SK-N-SH treated with all-trans-retinoic acid at 6 μM for 48 hours (cell line): ENCODE measurements around the gene LGI1.

ENCODE experiments used
- BACH2 ChIP-seq: fragments of 250-450 bp; sonication (Bioruptor Pico); IDR thresholded peaks from 2 replicates; pipeline ENCODE4 v1.9.0; 2021; ENCODE audit warnings: mild to moderate bottlenecking, borderline replicate concordance
- CSDC2 ChIP-seq: fragments of 250-450 bp; sonication (Bioruptor Pico); IDR thresholded peaks from 2 replicates; pipeline ENCODE4 v1.5.0; 2020; ENCODE audit warnings: mild to moderate bottlenecking, moderate library complexity
- ESRRG ChIP-seq: fragments of 250-450 bp; sonication (Bioruptor Pico); IDR thresholded peaks from 2 replicates; pipeline ENCODE4 v1.6.1; 2021; ENCODE audit warnings: mild to moderate bottlenecking
- OSR1 ChIP-seq: fragments of 250-450 bp; sonication (Bioruptor Pico); IDR thresholded peaks from 2 replicates; pipeline ENCODE4 v1.8.0; 2022; ENCODE audit warnings: moderate library complexity, mild to moderate bottlenecking, inconsistent platforms
- PPARA ChIP-seq: fragments of 250-450 bp; sonication (Bioruptor Pico); IDR thresholded peaks from 2 replicates; pipeline ENCODE4 v1.5.0; 2020; ENCODE audit warnings: mild to moderate bottlenecking, borderline replicate concordance
- RARB ChIP-seq: fragments of 250-450 bp; sonication (Bioruptor Pico); IDR thresholded peaks from 2 replicates; pipeline ENCODE4 v1.8.0; 2021; ENCODE audit warnings: mild to moderate bottlenecking, moderate library complexity
- ZC3H10 ChIP-seq: fragments of 250-450 bp; sonication (Bioruptor Pico); IDR thresholded peaks from 2 replicates; pipeline ENCODE4 v1.5.1; 2021; ENCODE audit warnings: mild to moderate bottlenecking, moderate library complexity
- ZNF8 ChIP-seq: fragments of 450-650 bp; formaldehyde crosslinking; IDR thresholded peaks from 2 replicates; pipeline ENCODE4 v1.5.0; 2020; ENCODE audit warnings: mild to moderate bottlenecking, moderate library complexity
- TF ChIP-seq, protein P1 (sequence below): fragments of 250-450 bp; sonication (Bioruptor Pico); IDR thresholded peaks from 2 replicates; pipeline ENCODE4 v1.8.0; 2020; ENCODE audit warnings: mild to moderate bottlenecking, moderate library complexity, borderline replicate concordance
- TF ChIP-seq, protein P2 (sequence below): fragments of 250-450 bp; sonication (Bioruptor Pico); IDR thresholded peaks from 2 replicates; pipeline ENCODE4 v1.5.1; 2020; ENCODE audit warnings: low read depth, mild to moderate bottlenecking, moderate library complexity
- TF ChIP-seq, protein P3 (sequence below): fragments of 250-450 bp; sonication (Bioruptor Pico); IDR thresholded peaks from 2 replicates; pipeline ENCODE4 v1.8.0; 2021; ENCODE audit warnings: low read depth, mild to moderate bottlenecking, moderate library complexity, borderline replicate concordance

DNA sequence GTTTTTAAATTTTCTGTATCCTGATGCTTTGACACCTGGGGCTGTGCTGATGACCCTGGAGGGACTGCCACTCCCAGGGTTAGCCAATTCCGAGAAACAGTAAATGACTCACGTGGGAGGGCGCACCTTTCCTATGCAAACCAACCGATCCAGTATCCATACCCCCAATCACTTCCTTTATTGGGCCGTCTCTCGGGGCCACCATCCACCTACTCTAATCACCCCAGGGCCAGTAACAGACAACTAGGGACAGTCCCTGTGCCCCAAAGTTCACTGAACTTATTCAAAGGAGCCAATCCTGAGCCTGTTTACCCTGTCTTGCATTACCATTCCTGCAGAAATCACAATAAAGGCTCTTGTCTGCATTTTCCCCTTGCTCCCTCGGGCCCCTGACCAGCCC lies 6.6 kb upstream of the LGI1 start:
- TF ChIP-seq, protein P1, sequence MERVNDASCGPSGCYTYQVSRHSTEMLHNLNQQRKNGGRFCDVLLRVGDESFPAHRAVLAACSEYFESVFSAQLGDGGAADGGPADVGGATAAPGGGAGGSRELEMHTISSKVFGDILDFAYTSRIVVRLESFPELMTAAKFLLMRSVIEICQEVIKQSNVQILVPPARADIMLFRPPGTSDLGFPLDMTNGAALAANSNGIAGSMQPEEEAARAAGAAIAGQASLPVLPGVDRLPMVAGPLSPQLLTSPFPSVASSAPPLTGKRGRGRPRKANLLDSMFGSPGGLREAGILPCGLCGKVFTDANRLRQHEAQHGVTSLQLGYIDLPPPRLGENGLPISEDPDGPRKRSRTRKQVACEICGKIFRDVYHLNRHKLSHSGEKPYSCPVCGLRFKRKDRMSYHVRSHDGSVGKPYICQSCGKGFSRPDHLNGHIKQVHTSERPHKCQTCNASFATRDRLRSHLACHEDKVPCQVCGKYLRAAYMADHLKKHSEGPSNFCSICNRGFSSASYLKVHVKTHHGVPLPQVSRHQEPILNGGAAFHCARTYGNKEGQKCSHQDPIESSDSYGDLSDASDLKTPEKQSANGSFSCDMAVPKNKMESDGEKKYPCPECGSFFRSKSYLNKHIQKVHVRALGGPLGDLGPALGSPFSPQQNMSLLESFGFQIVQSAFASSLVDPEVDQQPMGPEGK (CRISPR knock-in tag) = no peak
- TF ChIP-seq ZC3H10 (CRISPR knock-in tag) (no peak), RARB (CRISPR knock-in tag) (no peak), ZNF8 (CRISPR knock-in tag) (no peak), ESRRG (CRISPR knock-in tag) (no peak), BACH2 (no peak), CSDC2 (no peak), PPARA (CRISPR knock-in tag) (no peak), OSR1 (no peak)
- TF ChIP-seq, protein P2, sequence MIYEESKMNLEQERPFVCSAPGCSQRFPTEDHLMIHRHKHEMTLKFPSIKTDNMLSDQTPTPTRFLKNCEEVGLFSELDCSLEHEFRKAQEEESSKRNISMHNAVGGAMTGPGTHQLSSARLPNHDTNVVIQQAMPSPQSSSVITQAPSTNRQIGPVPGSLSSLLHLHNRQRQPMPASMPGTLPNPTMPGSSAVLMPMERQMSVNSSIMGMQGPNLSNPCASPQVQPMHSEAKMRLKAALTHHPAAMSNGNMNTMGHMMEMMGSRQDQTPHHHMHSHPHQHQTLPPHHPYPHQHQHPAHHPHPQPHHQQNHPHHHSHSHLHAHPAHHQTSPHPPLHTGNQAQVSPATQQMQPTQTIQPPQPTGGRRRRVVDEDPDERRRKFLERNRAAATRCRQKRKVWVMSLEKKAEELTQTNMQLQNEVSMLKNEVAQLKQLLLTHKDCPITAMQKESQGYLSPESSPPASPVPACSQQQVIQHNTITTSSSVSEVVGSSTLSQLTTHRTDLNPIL = no peak
- TF ChIP-seq, protein P3, sequence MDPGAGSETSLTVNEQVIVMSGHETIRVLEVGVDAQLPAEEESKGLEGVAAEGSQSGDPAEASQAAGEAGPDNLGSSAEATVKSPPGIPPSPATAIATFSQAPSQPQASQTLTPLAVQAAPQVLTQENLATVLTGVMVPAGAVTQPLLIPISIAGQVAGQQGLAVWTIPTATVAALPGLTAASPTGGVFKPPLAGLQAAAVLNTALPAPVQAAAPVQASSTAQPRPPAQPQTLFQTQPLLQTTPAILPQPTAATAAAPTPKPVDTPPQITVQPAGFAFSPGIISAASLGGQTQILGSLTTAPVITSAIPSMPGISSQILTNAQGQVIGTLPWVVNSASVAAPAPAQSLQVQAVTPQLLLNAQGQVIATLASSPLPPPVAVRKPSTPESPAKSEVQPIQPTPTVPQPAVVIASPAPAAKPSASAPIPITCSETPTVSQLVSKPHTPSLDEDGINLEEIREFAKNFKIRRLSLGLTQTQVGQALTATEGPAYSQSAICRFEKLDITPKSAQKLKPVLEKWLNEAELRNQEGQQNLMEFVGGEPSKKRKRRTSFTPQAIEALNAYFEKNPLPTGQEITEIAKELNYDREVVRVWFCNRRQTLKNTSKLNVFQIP (CRISPR knock-in tag) = no peak
